Peyer's patch (tissue), 4 donors: ENCODE measurements around the gene TNFAIP3. TPM values are rescaled to one million over a fixed set of nuclear protein-coding genes. Genes with fewer than 3 reads are reported as not detected.

Experiments
- DNase-seq, 3 donors: peaks; one replicate each; pipeline ENCODE4 v3.0.0-alpha.2; 2017 to 2019
- H3K27ac ChIP-seq, 4 donors: fragments of 200-600 bp; sonication (generic); one replicate each; pipeline ENCODE4 v1.5.1; 2016 to 2019
- H3K27me3 ChIP-seq, 2 donors: fragments of 200-600 bp; sonication (generic); one replicate each; pipeline ENCODE4 v1.5.1; 2019
- H3K36me3 ChIP-seq, 3 donors: fragments of 200-600 bp; sonication (generic); one replicate each; pipeline ENCODE4 v1.5.1; 2016 to 2019
- H3K4me1 ChIP-seq, 4 donors: fragments of 200-600 bp; sonication (generic); one replicate each; pipeline ENCODE4 v1.5.1; 2016 to 2019
- H3K4me3 ChIP-seq, 4 donors: fragments of 200-600 bp; sonication (generic); 1 replicate in 3 of 4; 2 replicates in 1 of 4; pipeline ENCODE4 v1.5.1; 2016 to 2019; ENCODE audit warnings: mild to moderate bottlenecking in 1 of 4
- H3K9me3 ChIP-seq, 4 donors: fragments of 200-600 bp; sonication (generic); one replicate each; pipeline ENCODE4 v1.5.1; 2016 to 2019; ENCODE audit warnings: mild to moderate bottlenecking in 1 of 4
- CTCF ChIP-seq, 6 experiments: fragments of 450-650 bp in 4 of 6; fragments of 200-600 bp in 2 of 6; sonication (generic) in 1 of 6; IDR thresholded peaks; one replicate each; pipeline ENCODE4 v1.5.1; 2017 to 2019; ENCODE audit warnings: antibody characterized with exemption in 6 of 6, mild to moderate bottlenecking in 3 of 6, moderate library complexity in 1 of 6
- POLR2A ChIP-seq, 2 donors: fragments of 450-650 bp; IDR thresholded peaks; one replicate each; pipeline ENCODE4 v1.5.1; 2017; ENCODE audit warnings: antibody characterized with exemption in 2 of 2, mild to moderate bottlenecking in 2 of 2, moderate library complexity in 2 of 2
- total RNA-seq, 4 donors: library from RNA; depleted of rRNA; stranded (reverse); fragments of >200 nt; gene quantifications; one replicate each; pipeline ENCODE4 v1.1.0, GENCODE V29; 2016

Gene TNFAIP3
- total RNA-seq, 4 donors from 2014 or later = 19.3 to 66.8 (median 30.6) TPM

- Histone ChIP-seq H3K4me1 (peaks cover 0 to 6% (median 0%) of the 10 kb centered on the region in 4 donors), H3K27ac (no peak overlapping the region)
Measured at GRCh38 chr6:137821491-137821890, 45.6 kb upstream of the TNFAIP3 start.

GRCh38 chr6:137823826-137824555 is 43.1 kb upstream of the TNFAIP3 start:
- Histone ChIP-seq H3K36me3 (no peaks in the 10 kb centered on the region), H3K4me3 (no peak overlapping the region), H3K27ac (peak overlapping the region; percentile 41 to 72 (median 53)), H3K4me1 (peaks cover 0 to 6% (median 0%) of the 10 kb centered on the region in 4 donors), H3K27me3 (no peaks in the 10 kb centered on the region), H3K9me3 (no peaks in the 10 kb centered on the region)
- peak in 2 of 3 donors; percentile 58 to 89 for DNase-seq
- TF ChIP-seq CTCF (IDR thresholded peaks at IDR 0.05) (no peak), POLR2A (IDR thresholded peaks at IDR 0.05) (peak in 1 of 2 donors; percentile 1)

More at GRCh38 chr6:137821491-137821890, 45.6 kb upstream of the TNFAIP3 start:
- no peaks in the 10 kb centered on the region for H3K36me3 ChIP-seq
- H3K4me3 ChIP-seq = no peak overlapping the region
- no peaks in the 10 kb centered on the region for H3K9me3 ChIP-seq
- DNase-seq = no peak
- no peak for TF ChIP-seq POLR2A (IDR thresholded peaks at IDR 0.05)
- no peak for TF ChIP-seq CTCF (IDR thresholded peaks at IDR 0.05)
- no peaks in the 10 kb centered on the region for H3K27me3 ChIP-seq

- no peak for TF ChIP-seq CTCF (IDR thresholded peaks at IDR 0.05)
- no peak for TF ChIP-seq POLR2A (IDR thresholded peaks at IDR 0.05)
- no peak for DNase-seq
- no peaks in the 10 kb centered on the region for H3K9me3 ChIP-seq
- no peak overlapping the region for H3K4me3 ChIP-seq
- no peaks in the 10 kb centered on the region for H3K27me3 ChIP-seq
- no peaks in the 10 kb centered on the region for H3K36me3 ChIP-seq
- peaks cover 0 to 6% (median 0%) of the 10 kb centered on the region in 4 donors for H3K4me1 ChIP-seq
- peak overlapping the region; percentile 41 to 72 (median 53) for H3K27ac ChIP-seq
Measured at GRCh38 chr6:137824556-137824879, 42.5 kb upstream of the TNFAIP3 start.

- DNase-seq = no peak
- no peak overlapping the region for H3K4me3 ChIP-seq
- H3K4me1 ChIP-seq = peaks cover 0 to 6% (median 0%) of the 10 kb centered on the region in 4 donors
- no peaks in the 10 kb centered on the region for H3K27me3 ChIP-seq
- no peaks in the 10 kb centered on the region for H3K36me3 ChIP-seq
- TF ChIP-seq POLR2A (IDR thresholded peaks at IDR 0.05) = no peak
- TF ChIP-seq CTCF (IDR thresholded peaks at IDR 0.05) = no peak
- peak overlapping the region in 2 of 4 donors; percentile 62 to 72 for H3K27ac ChIP-seq
- no peaks in the 10 kb centered on the region for H3K9me3 ChIP-seq
Measured at GRCh38 chr6:137824896-137825295, 42.2 kb upstream of the TNFAIP3 start.

- no peak overlapping the region for H3K4me3 ChIP-seq
- TF ChIP-seq POLR2A (IDR thresholded peaks at IDR 0.05) = no peak
- TF ChIP-seq CTCF (IDR thresholded peaks at IDR 0.05) = no peak
- no peaks in the 10 kb centered on the region for H3K9me3 ChIP-seq
- H3K36me3 ChIP-seq = no peaks in the 10 kb centered on the region
- no peak overlapping the region for H3K27ac ChIP-seq
- DNase-seq = no peak
- no peaks in the 10 kb centered on the region for H3K27me3 ChIP-seq
- H3K4me1 ChIP-seq = peaks cover 0 to 6% (median 0%) of the 10 kb centered on the region in 4 donors
Measured at GRCh38 chr6:137827411-137827940, 39.6 kb upstream of the TNFAIP3 start.
